OCI-LY1 (cell line): ENCODE measurements around the gene BLOC1S1.

Experiments
- EZH2 ChIP-seq: fragments of 200-600 bp; sonication (generic), shearing (Covaris generic); IDR thresholded peaks from 2 replicates; pipeline ENCODE4 v1.8.0; 2017; ENCODE audit warnings: borderline replicate concordance, mixed run types, mild to moderate bottlenecking, antibody characterized with exemption, low read length, moderate library complexity, mixed read lengths
- TF ChIP-seq, protein P1 (sequence below): fragments of 200-600 bp; sonication (generic), shearing (Covaris generic); IDR thresholded peaks from 2 replicates; pipeline ENCODE4 v1.5.1; 2017; ENCODE audit warnings: mild to moderate bottlenecking, antibody characterized with exemption, low read length, moderate library complexity, mixed read lengths

DNA sequence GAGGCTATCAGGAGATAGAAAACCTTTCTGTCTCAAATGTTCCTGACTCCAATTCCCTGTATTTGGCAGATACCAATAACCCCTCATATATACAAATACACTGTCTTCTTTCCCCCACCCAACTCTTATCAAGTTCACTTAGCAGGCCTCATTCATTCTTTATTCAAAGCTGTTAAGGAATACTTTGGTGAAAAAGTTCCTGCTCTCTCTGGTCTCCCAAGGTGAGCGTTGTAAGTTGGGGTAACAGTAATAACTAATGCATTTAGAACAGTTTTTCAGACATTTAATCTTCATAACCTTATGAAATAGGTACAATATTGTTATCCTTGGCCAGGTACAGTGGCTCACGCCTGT, 23.2 kb downstream of the BLOC1S1 start:
- TF ChIP-seq, protein P1, sequence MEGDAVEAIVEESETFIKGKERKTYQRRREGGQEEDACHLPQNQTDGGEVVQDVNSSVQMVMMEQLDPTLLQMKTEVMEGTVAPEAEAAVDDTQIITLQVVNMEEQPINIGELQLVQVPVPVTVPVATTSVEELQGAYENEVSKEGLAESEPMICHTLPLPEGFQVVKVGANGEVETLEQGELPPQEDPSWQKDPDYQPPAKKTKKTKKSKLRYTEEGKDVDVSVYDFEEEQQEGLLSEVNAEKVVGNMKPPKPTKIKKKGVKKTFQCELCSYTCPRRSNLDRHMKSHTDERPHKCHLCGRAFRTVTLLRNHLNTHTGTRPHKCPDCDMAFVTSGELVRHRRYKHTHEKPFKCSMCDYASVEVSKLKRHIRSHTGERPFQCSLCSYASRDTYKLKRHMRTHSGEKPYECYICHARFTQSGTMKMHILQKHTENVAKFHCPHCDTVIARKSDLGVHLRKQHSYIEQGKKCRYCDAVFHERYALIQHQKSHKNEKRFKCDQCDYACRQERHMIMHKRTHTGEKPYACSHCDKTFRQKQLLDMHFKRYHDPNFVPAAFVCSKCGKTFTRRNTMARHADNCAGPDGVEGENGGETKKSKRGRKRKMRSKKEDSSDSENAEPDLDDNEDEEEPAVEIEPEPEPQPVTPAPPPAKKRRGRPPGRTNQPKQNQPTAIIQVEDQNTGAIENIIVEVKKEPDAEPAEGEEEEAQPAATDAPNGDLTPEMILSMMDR, result no peak
- TF ChIP-seq EZH2, result no peak
